Choroid plexus epithelial cell (primary cell): ENCODE measurements around the gene MAP3K7CL.

Source experiments
- DNase-seq: peaks from one replicate; pipeline ENCODE4 v3.0.0-alpha.2; 2010; ENCODE audit warnings: low read depth
- H3K4me3 ChIP-seq: 2 replicates; pipeline ENCODE4 v1.5.1; 2011; ENCODE audit warnings: low read depth, mild to moderate bottlenecking, control low read depth, low read length, moderate library complexity
- TF ChIP-seq, protein P1 (sequence below): conservative IDR thresholded peaks from 2 replicates; pipeline ENCODE4 v1.5.1; 2011; ENCODE audit warnings: low read depth, mild to moderate bottlenecking, control low read depth, inconsistent platforms, low read length, moderate library complexity

Gene MAP3K7CL

GRCh38 chr21:29201186-29201585 lies 70.7 kb downstream of the MAP3K7CL start:
- no peak overlapping the region for H3K4me3 ChIP-seq
- TF ChIP-seq, protein P1, sequence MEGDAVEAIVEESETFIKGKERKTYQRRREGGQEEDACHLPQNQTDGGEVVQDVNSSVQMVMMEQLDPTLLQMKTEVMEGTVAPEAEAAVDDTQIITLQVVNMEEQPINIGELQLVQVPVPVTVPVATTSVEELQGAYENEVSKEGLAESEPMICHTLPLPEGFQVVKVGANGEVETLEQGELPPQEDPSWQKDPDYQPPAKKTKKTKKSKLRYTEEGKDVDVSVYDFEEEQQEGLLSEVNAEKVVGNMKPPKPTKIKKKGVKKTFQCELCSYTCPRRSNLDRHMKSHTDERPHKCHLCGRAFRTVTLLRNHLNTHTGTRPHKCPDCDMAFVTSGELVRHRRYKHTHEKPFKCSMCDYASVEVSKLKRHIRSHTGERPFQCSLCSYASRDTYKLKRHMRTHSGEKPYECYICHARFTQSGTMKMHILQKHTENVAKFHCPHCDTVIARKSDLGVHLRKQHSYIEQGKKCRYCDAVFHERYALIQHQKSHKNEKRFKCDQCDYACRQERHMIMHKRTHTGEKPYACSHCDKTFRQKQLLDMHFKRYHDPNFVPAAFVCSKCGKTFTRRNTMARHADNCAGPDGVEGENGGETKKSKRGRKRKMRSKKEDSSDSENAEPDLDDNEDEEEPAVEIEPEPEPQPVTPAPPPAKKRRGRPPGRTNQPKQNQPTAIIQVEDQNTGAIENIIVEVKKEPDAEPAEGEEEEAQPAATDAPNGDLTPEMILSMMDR: no peak
- no peak for DNase-seq

DNA sequence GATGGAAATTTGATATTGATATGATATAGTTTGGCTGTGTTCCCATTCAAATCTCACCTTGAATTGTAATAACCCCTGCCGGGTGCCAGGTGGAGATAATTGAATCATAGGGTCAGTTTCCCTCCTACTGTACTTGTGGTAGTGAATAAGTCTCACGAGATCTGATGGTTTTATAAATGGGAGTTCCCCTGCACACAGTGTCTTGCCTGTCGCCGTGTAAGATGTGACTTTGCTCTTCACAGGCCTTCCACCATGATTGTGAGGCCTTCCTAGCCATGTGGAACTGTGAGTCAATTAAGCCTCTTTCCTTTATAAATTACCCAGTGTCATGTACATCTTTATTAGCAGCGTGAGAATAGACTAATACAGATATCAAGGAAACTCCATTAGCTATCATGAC lies 74.6 kb downstream of the MAP3K7CL start:
- DNase-seq: no peak
- TF ChIP-seq, protein P1: no peak
- no peak overlapping the region for H3K4me3 ChIP-seq

- no peak overlapping the region for H3K4me3 ChIP-seq
- TF ChIP-seq, protein P1: no peak
- DNase-seq: no peak
Observed at GRCh38 chr21:29205988-29206387, 75.5 kb downstream of the MAP3K7CL start.

- no peak overlapping the region for H3K4me3 ChIP-seq
- TF ChIP-seq, protein P1: no peak
- DNase-seq: no peak
Observed at GRCh38 chr21:29206445-29206844, 76.0 kb downstream of the MAP3K7CL start.

- TF ChIP-seq, protein P1: no peak
- DNase-seq: no peak
- H3K4me3 ChIP-seq: no peak overlapping the region
Observed at GRCh38 chr21:29207201-29207600, 76.8 kb downstream of the MAP3K7CL start.

- TF ChIP-seq, protein P1: no peak
- DNase-seq: no peak
- H3K4me3 ChIP-seq: no peak overlapping the region
Observed at GRCh38 chr21:29208044-29208681, 77.7 kb downstream of the MAP3K7CL start.

- no peak overlapping the region for H3K4me3 ChIP-seq
- TF ChIP-seq, protein P1: no peak
- peak; percentile 88 for DNase-seq
Observed at GRCh38 chr21:29208682-29209059, 78.2 kb downstream of the MAP3K7CL start.
